PC-3 (cell line): ENCODE data around the gene SCGB1A1.

Experiments used
- CTCF ChIP-seq: fragments of 300-600 bp; sonication (generic); conservative IDR thresholded peaks from 2 replicates; pipeline ENCODE4 v1.5.1; 2017; ENCODE audit warnings: antibody characterized with exemption, low read depth, mild to moderate bottlenecking, low read length
- EZH2 ChIP-seq: fragments of 300-600 bp; sonication (generic); IDR thresholded peaks from one replicate; pipeline ENCODE4 v1.6.1; 2017; ENCODE audit warnings: antibody characterized with exemption, mild to moderate bottlenecking, low read length; ENCODE audit not compliant: unreplicated experiment
- EZH2phosphoT487 ChIP-seq: fragments of 300-600 bp; sonication (generic); IDR thresholded peaks from 2 replicates; pipeline ENCODE4 v1.6.1; 2018; ENCODE audit warnings: mild to moderate bottlenecking, antibody characterized with exemption, low read length, borderline replicate concordance

DNA sequence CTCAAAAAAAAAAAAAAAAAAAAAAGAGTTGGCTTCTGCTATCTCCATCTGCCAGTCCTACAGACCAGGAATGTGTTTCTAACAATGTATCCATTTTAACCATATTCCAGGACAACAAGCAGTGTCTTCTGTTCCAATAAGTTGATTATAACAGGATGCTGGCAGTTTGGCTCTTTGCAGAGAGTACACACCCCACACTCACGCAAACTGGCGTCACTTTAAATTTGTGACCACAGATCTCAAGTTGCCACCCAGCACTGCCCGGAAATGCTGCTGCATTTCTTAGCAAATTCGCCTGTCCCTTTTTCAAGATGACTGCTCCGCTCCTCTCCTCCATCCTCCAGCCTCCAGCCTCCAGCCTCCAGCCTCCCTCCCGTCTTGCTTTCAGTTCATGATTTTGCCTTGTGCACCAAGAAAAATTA is 44.3 kb downstream of the SCGB1A1 start:
- no peak for TF ChIP-seq EZH2
- no peak for TF ChIP-seq CTCF
- TF ChIP-seq EZH2phosphoT487 = no peak
